CD8-positive, alpha-beta memory T cell (primary cell): Measurements from ENCODE around the gene CLRN3. TPM values are rescaled to one million over a fixed set of nuclear protein-coding genes. Genes with fewer than 3 reads are reported as not detected.

Source experiments
- CTCF ChIA-PET: fragments of 350-600 bp; sonication (Branson Sonifier 250); formaldehyde crosslinking; loops from one replicate; lab custom pipeline; 2021; ENCODE audit warnings: antibody characterized with exemption; lab: Charles Lee
- POLR2A ChIA-PET: fragments of 350-600 bp; sonication (Branson Sonifier 250); formaldehyde crosslinking; loops from one replicate; lab custom pipeline; 2021; ENCODE audit warnings: antibody characterized with exemption; lab: Charles Lee
- DNase-seq, 5 donors: peaks; one replicate each; pipeline versions ENCODE4 v3.0.0 to v3.0.0-alpha.2; 2020 to 2022; ENCODE audit warnings: mixed read lengths in 1 of 5
- H3K27ac ChIP-seq: one replicate; pipeline ENCODE4 v1.7.0; 2013; ENCODE audit warnings: low read depth, mild to moderate bottlenecking, low read length, moderate library complexity
- H3K27me3 ChIP-seq: 2 replicates; pipeline ENCODE4 v1.7.0; 2013; ENCODE audit warnings: low read length, mild to moderate bottlenecking; ENCODE audit not compliant: insufficient read depth, poor library complexity, severe bottlenecking
- H3K36me3 ChIP-seq: 2 replicates; pipeline ENCODE4 v1.7.0; 2013; ENCODE audit warnings: mild to moderate bottlenecking, low read length, moderate library complexity; ENCODE audit not compliant: insufficient read depth
- H3K4me1 ChIP-seq: 2 replicates; pipeline ENCODE4 v1.7.0; 2013; ENCODE audit warnings: mild to moderate bottlenecking, low read length, moderate library complexity; ENCODE audit not compliant: insufficient read depth
- H3K4me3 ChIP-seq: 2 replicates; pipeline ENCODE4 v1.7.0; 2013; ENCODE audit warnings: mild to moderate bottlenecking, low read length
- H3K9me3 ChIP-seq: 2 replicates; pipeline ENCODE4 v1.7.0; 2013; ENCODE audit warnings: mild to moderate bottlenecking, low read length
- H3K27ac Mint-ChIP-seq, 8 donors: one replicate each; pipeline ENCODE4 v1.8.0; 2020 to 2021; ENCODE audit warnings: mixed read lengths in 8 of 8, mild to moderate bottlenecking in 6 of 8, inconsistent platforms in 3 of 8, moderate library complexity in 3 of 8
- H3K27me3 Mint-ChIP-seq, 2 donors: one replicate each; pipeline ENCODE4 v1.8.0; 2020 to 2021; ENCODE audit warnings: mixed read lengths in 2 of 2, mild to moderate bottlenecking in 1 of 2, moderate library complexity in 1 of 2
- H3K36me3 Mint-ChIP-seq, 3 donors: one replicate each; pipeline ENCODE4 v1.8.0; 2020 to 2021; ENCODE audit warnings: mixed read lengths in 3 of 3, inconsistent platforms in 1 of 3, mild to moderate bottlenecking in 1 of 3
- H3K4me1 Mint-ChIP-seq, 3 donors: one replicate each; pipeline ENCODE4 v1.8.0; 2020 to 2021; ENCODE audit warnings: mixed read lengths in 3 of 3, inconsistent platforms in 1 of 3, mild to moderate bottlenecking in 1 of 3
- H3K4me3 Mint-ChIP-seq, 7 donors: one replicate each; pipeline ENCODE4 v1.8.0; 2020 to 2021; ENCODE audit warnings: mixed read lengths in 7 of 7, mild to moderate bottlenecking in 6 of 7, moderate library complexity in 4 of 7, inconsistent platforms in 2 of 7
- H3K9me3 Mint-ChIP-seq, 5 donors: one replicate each; pipeline ENCODE4 v1.8.0; 2020 to 2022; ENCODE audit warnings: mixed read lengths in 5 of 5, mild to moderate bottlenecking in 3 of 5, moderate library complexity in 2 of 5, inconsistent platforms in 1 of 5
- polyA plus RNA-seq: library from polyadenylated mRNA; unstranded; fragments of 300-500 nt; fragmentation: Illumina TruSeq; gene quantifications from one replicate; pipeline ENCODE4 v1.2.3, GENCODE V29; 2021
- total RNA-seq, 2 experiments: library from RNA; stranded (reverse); gene quantifications; one replicate each; pipeline ENCODE4 v1.2.3, GENCODE V29; 2021

Gene CLRN3
- total and polyA plus RNA-seq, 3 experiments from 2014 or later = not detected

GRCh38 chr10:127888521-127889312 is 4.0 kb downstream of the CLRN3 start:
- no peak overlapping the region for H3K4me3 ChIP-seq
- H3K9me3 ChIP-seq = no peaks in the 10 kb centered on the region
- Mint-ChIP-seq H3K4me3 (no peak overlapping the region), H3K36me3 (no peaks in the 10 kb centered on the region), H3K4me1 (no peaks in the 10 kb centered on the region), H3K27me3 (peaks cover 14 to 18% of the 10 kb centered on the region in 2 donors), H3K27ac (peak overlapping the region in 1 of 8 donors; percentile 41), H3K9me3 (no peaks in the 10 kb centered on the region)
- H3K27ac ChIP-seq = no peak overlapping the region
- no peaks in the 10 kb centered on the region for H3K4me1 ChIP-seq
- DNase-seq = no peak
- ChIA-PET CTCF (interaction anchor here (1.3 kb wide), 1 partner anchor 12 kb away, joined by 3 read pairs; no protein-coding TSS in a partner anchor), POLR2A (no interaction called here)
- H3K36me3 ChIP-seq = no peaks in the 10 kb centered on the region
- H3K27me3 ChIP-seq = no peaks in the 10 kb centered on the region

DNA sequence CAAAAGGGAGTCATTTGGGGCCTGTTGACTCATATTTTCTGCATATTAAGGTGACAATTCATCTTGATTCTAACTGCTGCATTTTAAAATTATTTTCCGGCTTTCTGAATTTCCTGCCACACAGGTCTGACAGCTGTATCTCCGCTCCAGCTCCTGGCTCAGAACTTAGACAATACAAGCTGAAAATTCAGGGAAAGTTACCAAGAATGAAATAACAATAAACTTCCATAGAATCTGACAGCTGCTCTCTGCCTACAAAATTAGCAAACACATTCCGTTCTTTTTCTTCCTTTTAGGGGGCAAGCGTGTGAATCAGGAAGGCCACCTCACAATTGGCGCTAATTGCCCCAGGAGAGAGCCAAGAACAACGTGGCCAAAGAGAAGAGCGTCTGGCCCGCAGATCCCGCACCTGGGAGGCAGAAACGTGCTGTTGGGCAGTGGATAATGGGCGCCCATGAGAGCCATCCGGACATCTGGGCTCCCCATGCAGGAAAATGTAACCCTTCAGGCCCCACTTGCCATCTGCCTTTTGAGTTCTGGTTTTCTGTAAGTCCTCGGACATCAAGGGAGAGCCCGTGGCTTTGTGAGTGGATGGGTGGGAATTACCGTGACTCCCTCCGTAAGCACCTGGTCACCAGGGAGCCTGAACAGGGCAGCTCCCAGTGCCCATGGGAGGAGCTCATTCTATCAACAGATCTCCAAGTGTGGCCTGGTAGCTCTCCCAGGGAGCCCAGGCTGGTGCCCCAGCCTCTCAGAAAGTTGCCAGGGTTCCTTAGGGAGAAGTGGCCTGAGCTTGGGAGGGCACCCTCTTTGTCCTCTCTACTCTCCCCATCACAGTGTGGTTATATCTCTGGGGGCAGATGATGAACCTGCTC is 5.0 kb downstream of the CLRN3 start:
- no peak for DNase-seq
- Histone ChIP-seq H3K4me1 (no peaks in the 10 kb centered on the region), H3K9me3 (no peaks in the 10 kb centered on the region), H3K27me3 (no peaks in the 10 kb centered on the region), H3K4me3 (no peak overlapping the region), H3K36me3 (no peaks in the 10 kb centered on the region), H3K27ac (no peak overlapping the region)
- Mint-ChIP-seq H3K9me3 (no peaks in the 10 kb centered on the region), H3K4me3 (no peak overlapping the region), H3K27ac (peak overlapping the region in 1 of 8 donors; percentile 41), H3K27me3 (peaks cover 14 to 16% of the 10 kb centered on the region in 2 donors), H3K36me3 (no peaks in the 10 kb centered on the region), H3K4me1 (no peaks in the 10 kb centered on the region)
- POLR2A ChIA-PET = no interaction called here
- CTCF ChIA-PET = interaction anchor here (1.3 kb wide), 1 partner anchor 11 kb away, joined by 3 read pairs; no protein-coding TSS in a partner anchor

- Mint-ChIP-seq H3K36me3 (no peaks in the 10 kb centered on the region), H3K4me1 (peaks cover 0 to 1% (median 0%) of the 10 kb centered on the region in 3 donors), H3K9me3 (no peaks in the 10 kb centered on the region), H3K4me3 (no peak overlapping the region), H3K27ac (no peak overlapping the region), H3K27me3 (peaks cover 14 to 16% of the 10 kb centered on the region in 2 donors)
- Histone ChIP-seq H3K36me3 (no peaks in the 10 kb centered on the region), H3K27ac (no peak overlapping the region), H3K27me3 (no peaks in the 10 kb centered on the region), H3K4me3 (no peak overlapping the region), H3K9me3 (no peaks in the 10 kb centered on the region), H3K4me1 (no peaks in the 10 kb centered on the region)
- CTCF ChIA-PET = no interaction called here
- no peak for DNase-seq
- POLR2A ChIA-PET = no interaction called here
Measured at GRCh38 chr10:127886371-127887051, 6.2 kb downstream of the CLRN3 start.

DNA sequence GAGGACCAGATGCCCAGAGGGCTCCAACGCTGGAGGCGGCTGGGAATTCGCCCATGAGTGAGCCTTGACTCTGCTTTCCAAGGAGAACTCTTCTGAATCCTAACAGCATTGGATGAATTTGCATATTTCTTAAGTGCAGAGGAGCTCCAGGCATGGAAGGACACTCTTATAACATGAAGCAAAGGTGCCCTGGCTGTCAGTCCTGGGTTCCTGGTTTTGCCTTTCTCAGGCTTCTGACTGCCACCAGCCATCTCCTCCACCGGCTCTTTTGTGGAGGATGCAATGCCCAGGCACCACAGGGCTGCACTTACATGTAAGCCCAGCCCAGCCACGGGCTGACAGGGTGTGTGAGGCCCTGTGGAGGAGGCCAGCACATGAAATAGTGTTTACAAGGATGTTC is 8.2 kb downstream of the CLRN3 start:
- Mint-ChIP-seq H3K4me1 (peaks cover 1 to 6% (median 4%) of the 10 kb centered on the region in 3 donors), H3K36me3 (no peaks in the 10 kb centered on the region), H3K27me3 (peaks cover 12 to 16% of the 10 kb centered on the region in 2 donors), H3K4me3 (no peak overlapping the region), H3K9me3 (no peaks in the 10 kb centered on the region), H3K27ac (no peak overlapping the region)
- no peaks in the 10 kb centered on the region for H3K27me3 ChIP-seq
- H3K36me3 ChIP-seq = no peaks in the 10 kb centered on the region
- H3K4me3 ChIP-seq = no peak overlapping the region
- no peaks in the 10 kb centered on the region for H3K9me3 ChIP-seq
- ChIA-PET POLR2A (no interaction called here), CTCF (no interaction called here)
- H3K4me1 ChIP-seq = no peaks in the 10 kb centered on the region
- H3K27ac ChIP-seq = no peak overlapping the region
- no peak for DNase-seq

DNA sequence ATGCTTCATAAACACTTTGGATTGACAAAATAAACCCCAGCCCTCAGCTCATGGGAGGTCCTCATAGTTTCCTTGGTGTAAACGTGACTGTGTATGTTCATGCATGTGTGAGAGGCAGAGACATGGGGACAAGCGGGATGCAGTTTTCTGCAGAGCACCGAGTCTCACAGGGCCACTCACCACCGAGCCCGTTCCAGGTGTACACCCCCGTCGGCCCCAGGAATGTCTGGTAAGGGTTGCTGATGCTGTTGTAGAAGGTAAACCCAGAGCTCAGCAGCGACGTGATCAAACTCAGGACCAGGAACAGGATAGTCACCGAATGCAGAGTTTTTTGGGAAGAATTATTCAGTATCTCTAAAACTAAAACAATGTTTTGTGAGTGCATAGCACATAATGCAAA is 9.2 kb downstream of the CLRN3 start:
- Histone ChIP-seq H3K36me3 (no peaks in the 10 kb centered on the region), H3K4me3 (no peak overlapping the region), H3K4me1 (no peaks in the 10 kb centered on the region), H3K27ac (no peak overlapping the region), H3K9me3 (no peaks in the 10 kb centered on the region), H3K27me3 (no peaks in the 10 kb centered on the region)
- Mint-ChIP-seq H3K4me1 (peaks cover 1 to 6% (median 4%) of the 10 kb centered on the region in 3 donors), H3K27ac (no peak overlapping the region), H3K4me3 (no peak overlapping the region), H3K9me3 (no peaks in the 10 kb centered on the region), H3K27me3 (peaks cover 12 to 16% of the 10 kb centered on the region in 2 donors), H3K36me3 (no peaks in the 10 kb centered on the region)
- ChIA-PET POLR2A (no interaction called here), CTCF (no interaction called here)
- no peak for DNase-seq

- ChIA-PET CTCF (no interaction called here), POLR2A (no interaction called here)
- H3K27me3 ChIP-seq = no peaks in the 10 kb centered on the region
- no peaks in the 10 kb centered on the region for H3K9me3 ChIP-seq
- Mint-ChIP-seq H3K27me3 (peaks cover 13 to 16% of the 10 kb centered on the region in 2 donors), H3K4me3 (no peak overlapping the region), H3K9me3 (no peaks in the 10 kb centered on the region), H3K36me3 (no peaks in the 10 kb centered on the region), H3K27ac (no peak overlapping the region), H3K4me1 (peaks cover 1 to 6% (median 4%) of the 10 kb centered on the region in 3 donors)
- no peak overlapping the region for H3K4me3 ChIP-seq
- no peaks in the 10 kb centered on the region for H3K36me3 ChIP-seq
- H3K27ac ChIP-seq = no peak overlapping the region
- H3K4me1 ChIP-seq = no peaks in the 10 kb centered on the region
- no peak for DNase-seq
Measured at GRCh38 chr10:127882801-127883459, 9.8 kb downstream of the CLRN3 start.

DNA sequence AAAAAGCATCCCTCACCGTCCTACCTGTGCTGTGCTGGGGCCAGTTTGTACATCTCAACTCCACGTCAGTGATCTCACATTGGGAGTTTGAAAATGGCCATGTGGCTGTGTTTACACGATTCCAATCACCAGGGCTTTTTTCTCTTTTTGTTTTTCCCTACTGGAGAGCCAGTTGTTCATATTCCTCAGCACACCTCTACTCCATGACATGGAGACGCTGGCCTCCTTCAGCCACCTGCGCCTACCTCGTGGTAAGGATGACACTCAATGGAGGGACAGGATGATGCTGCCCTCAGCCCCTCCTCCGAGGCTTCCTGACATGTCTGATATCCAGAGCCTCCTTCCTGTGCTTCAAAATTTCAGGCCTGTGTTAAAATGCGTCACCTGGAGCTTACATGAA is 10.3 kb downstream of the CLRN3 start:
- POLR2A ChIA-PET = no interaction called here
- DNase-seq = no peak
- H3K27me3 Mint-ChIP-seq = peaks cover 8 to 11% of the 10 kb centered on the region in 2 donors
- H3K36me3 Mint-ChIP-seq = no peaks in the 10 kb centered on the region
- no peak overlapping the region for H3K27ac Mint-ChIP-seq
- no peak overlapping the region for H3K4me3 Mint-ChIP-seq
- Histone ChIP-seq H3K4me3 (no peak overlapping the region), H3K4me1 (no peaks in the 10 kb centered on the region), H3K9me3 (no peaks in the 10 kb centered on the region), H3K27ac (no peak overlapping the region), H3K36me3 (no peaks in the 10 kb centered on the region), H3K27me3 (no peaks in the 10 kb centered on the region)
- peaks cover 1 to 6% (median 4%) of the 10 kb centered on the region in 3 donors for H3K4me1 Mint-ChIP-seq
- CTCF ChIA-PET = no interaction called here
- H3K9me3 Mint-ChIP-seq = no peaks in the 10 kb centered on the region
